MM.1S (cell line): Measurements from ENCODE around the gene LMNB1.

ENCODE experiments used
- DNase-seq: peaks from one replicate; pipeline ENCODE4 v3.0.0-alpha.2; 2015
- H2AFZ ChIP-seq: fragments of 300-600 bp; sonication (generic); 2 replicates; pipeline ENCODE4 v1.6.0; 2016; ENCODE audit warnings: antibody characterized with exemption, low read length
- H3F3A ChIP-seq: fragments of 300-600 bp; sonication (generic); 2 replicates; pipeline ENCODE4 v1.6.1; 2016; ENCODE audit warnings: mild to moderate bottlenecking, antibody characterized with exemption, low read length, moderate library complexity, mixed read lengths; ENCODE audit not compliant: insufficient read depth
- H3K27ac ChIP-seq: fragments of 300-600 bp; sonication (generic); 2 replicates; pipeline ENCODE4 v1.5.1; 2016; ENCODE audit warnings: mild to moderate bottlenecking, low read length
- H3K27me3 ChIP-seq: fragments of 300-600 bp; sonication (generic); replicated peaks from 2 replicates; pipeline ENCODE4 v1.6.0; 2016; ENCODE audit warnings: low read length; ENCODE audit not compliant: insufficient read depth
- H3K36me3 ChIP-seq: fragments of 300-600 bp; sonication (generic); replicated peaks from 2 replicates; pipeline ENCODE4 v1.6.1; 2016; ENCODE audit warnings: mild to moderate bottlenecking, low read length, mixed read lengths; ENCODE audit not compliant: insufficient read depth
- H3K4me1 ChIP-seq: fragments of 300-600 bp; sonication (generic); 2 replicates; pipeline ENCODE4 v1.6.1; 2016; ENCODE audit warnings: low read length, mixed read lengths
- H3K4me2 ChIP-seq: fragments of 300-600 bp; sonication (generic); 2 replicates; pipeline ENCODE4 v1.6.0; 2016; ENCODE audit warnings: low read depth, low read length
- H3K4me3 ChIP-seq: fragments of 300-600 bp; sonication (generic); 2 replicates; pipeline ENCODE4 v1.5.1; 2016; ENCODE audit warnings: low read length, mixed read lengths
- H3K79me2 ChIP-seq: fragments of 300-600 bp; sonication (generic); 2 replicates; pipeline ENCODE4 v1.6.1; 2016; ENCODE audit warnings: mixed run types, low read length, mixed read lengths
- H3K9ac ChIP-seq: fragments of 300-600 bp; sonication (generic); 2 replicates; pipeline ENCODE4 v1.6.1; 2016; ENCODE audit warnings: low read length, mixed read lengths
- H3K9me2 ChIP-seq: fragments of 300-600 bp; sonication (generic); replicated peaks from 2 replicates; pipeline ENCODE4 v1.6.1; 2016; ENCODE audit warnings: mild to moderate bottlenecking, low read length, mixed read lengths; ENCODE audit not compliant: insufficient read depth
- H3K9me3 ChIP-seq: fragments of 300-600 bp; sonication (generic); replicated peaks from 2 replicates; pipeline ENCODE4 v1.6.1; 2016; ENCODE audit warnings: mild to moderate bottlenecking, low read length, mixed read lengths; ENCODE audit not compliant: insufficient read depth
- H4K20me1 ChIP-seq: fragments of 300-600 bp; sonication (generic); 2 replicates; pipeline ENCODE4 v1.6.1; 2016; ENCODE audit warnings: mild to moderate bottlenecking, low read length, moderate library complexity, mixed read lengths; ENCODE audit not compliant: insufficient read depth
- EZH2 ChIP-seq: fragments of 300-600 bp; sonication (generic); optimal IDR thresholded peaks from 2 replicates; pipeline ENCODE3; 2017; ENCODE audit warnings: low read depth, mild to moderate bottlenecking, antibody characterized with exemption, low read length, mixed read lengths
- EZH2phosphoT487 ChIP-seq: fragments of 300-600 bp; sonication (generic); IDR thresholded peaks from 2 replicates; pipeline ENCODE4 v1.6.1; 2018; ENCODE audit warnings: antibody characterized with exemption, low read length
- TF ChIP-seq, protein P1 (sequence below): fragments of 300-600 bp; sonication (generic); IDR thresholded peaks from 2 replicates; pipeline ENCODE4 v1.5.1; 2016; ENCODE audit warnings: antibody characterized with exemption, low read length, mixed read lengths

The LMNB1 gene

DNA sequence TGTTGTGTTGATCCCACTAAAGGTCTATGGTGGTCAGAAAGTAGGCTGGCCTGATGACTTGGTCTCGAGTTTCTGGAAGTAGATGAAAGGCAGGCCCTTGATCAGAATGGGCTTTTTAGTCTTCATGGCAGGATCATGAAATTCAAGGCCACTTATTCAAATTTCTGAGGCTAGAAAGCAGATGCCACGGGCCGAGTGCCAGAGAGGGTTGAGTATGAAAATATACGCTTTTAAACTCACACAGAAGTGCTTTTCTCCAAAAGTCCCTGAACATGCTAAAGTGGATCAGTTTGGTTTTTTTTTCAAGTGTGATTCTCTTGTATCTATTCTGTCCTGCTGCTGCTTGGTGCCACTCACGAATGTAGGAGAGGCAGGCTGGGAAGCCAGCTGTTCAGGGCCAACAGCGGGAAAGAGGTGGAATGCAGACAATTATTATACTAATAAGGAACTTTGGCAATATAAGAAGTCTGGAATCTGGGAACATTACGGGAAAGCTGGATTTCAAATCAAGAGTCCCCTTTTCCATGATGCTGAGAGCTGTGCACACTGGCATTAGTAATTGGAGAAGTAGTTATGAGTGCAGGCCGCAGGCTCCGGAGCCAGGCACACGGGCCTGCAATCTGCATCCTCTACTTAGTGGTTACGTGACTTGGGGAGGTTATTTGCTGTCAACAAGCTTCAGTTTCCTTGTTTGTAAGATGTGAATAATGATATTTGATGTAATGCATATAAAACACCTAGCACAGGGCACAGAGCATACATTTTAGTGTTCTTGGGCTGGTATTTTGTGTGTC lies 95.8 kb downstream of the LMNB1 start:
- Histone ChIP-seq H3K4me3 (no peak overlapping the region), H3K9me3 (no peaks in the 10 kb centered on the region), H2AFZ (no peak overlapping the region), H4K20me1 (no peaks in the 10 kb centered on the region), H3K4me1 (no peaks in the 10 kb centered on the region), H3K4me2 (no peak overlapping the region), H3K9ac (no peak overlapping the region), H3K36me3 (no peaks in the 10 kb centered on the region), H3F3A (no peaks in the 10 kb centered on the region), H3K27ac (no peak overlapping the region), H3K79me2 (no peaks in the 10 kb centered on the region), H3K27me3 (no peaks in the 10 kb centered on the region), H3K9me2 (no peaks in the 10 kb centered on the region)
- TF ChIP-seq EZH2phosphoT487 (no peak), EZH2 (no peak)
- TF ChIP-seq, protein P1, sequence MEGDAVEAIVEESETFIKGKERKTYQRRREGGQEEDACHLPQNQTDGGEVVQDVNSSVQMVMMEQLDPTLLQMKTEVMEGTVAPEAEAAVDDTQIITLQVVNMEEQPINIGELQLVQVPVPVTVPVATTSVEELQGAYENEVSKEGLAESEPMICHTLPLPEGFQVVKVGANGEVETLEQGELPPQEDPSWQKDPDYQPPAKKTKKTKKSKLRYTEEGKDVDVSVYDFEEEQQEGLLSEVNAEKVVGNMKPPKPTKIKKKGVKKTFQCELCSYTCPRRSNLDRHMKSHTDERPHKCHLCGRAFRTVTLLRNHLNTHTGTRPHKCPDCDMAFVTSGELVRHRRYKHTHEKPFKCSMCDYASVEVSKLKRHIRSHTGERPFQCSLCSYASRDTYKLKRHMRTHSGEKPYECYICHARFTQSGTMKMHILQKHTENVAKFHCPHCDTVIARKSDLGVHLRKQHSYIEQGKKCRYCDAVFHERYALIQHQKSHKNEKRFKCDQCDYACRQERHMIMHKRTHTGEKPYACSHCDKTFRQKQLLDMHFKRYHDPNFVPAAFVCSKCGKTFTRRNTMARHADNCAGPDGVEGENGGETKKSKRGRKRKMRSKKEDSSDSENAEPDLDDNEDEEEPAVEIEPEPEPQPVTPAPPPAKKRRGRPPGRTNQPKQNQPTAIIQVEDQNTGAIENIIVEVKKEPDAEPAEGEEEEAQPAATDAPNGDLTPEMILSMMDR, result no peak
- DNase-seq, result no peak

DNA sequence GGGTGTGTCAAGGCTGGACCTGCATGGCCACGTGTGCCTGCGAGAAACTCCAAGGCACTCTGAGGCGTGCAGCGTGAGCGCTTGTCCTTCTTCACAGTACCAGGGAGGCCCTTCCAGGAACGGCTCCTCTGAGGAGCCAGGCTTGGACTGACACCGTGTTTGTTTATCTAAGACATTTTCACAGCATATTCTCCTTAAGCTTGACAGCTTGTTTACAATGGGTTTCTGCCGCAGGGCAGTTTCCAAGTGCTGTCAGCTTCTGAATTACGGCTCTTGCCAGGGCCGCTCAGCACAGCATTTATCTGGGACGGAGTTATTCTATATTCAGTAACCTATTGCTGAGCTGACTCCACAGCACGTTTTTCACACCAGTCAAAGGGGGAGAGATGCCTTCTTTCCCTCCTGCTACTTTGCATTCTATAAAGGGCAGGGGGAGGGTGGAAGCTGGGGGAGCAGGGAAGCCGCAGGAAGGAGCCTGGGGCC lies 98.4 kb downstream of the LMNB1 start:
- no peak overlapping the region for H3K27ac ChIP-seq
- H3K9me3 ChIP-seq, result no peaks in the 10 kb centered on the region
- no peak overlapping the region for H2AFZ ChIP-seq
- H3K9me2 ChIP-seq, result no peaks in the 10 kb centered on the region
- no peak overlapping the region for H3K4me3 ChIP-seq
- no peak overlapping the region for H3K4me2 ChIP-seq
- H4K20me1 ChIP-seq, result no peaks in the 10 kb centered on the region
- no peaks in the 10 kb centered on the region for H3K4me1 ChIP-seq
- H3F3A ChIP-seq, result no peaks in the 10 kb centered on the region
- TF ChIP-seq EZH2 (no peak), EZH2phosphoT487 (no peak)
- TF ChIP-seq, protein P1, result no peak
- H3K27me3 ChIP-seq, result no peaks in the 10 kb centered on the region
- H3K36me3 ChIP-seq, result no peaks in the 10 kb centered on the region
- no peaks in the 10 kb centered on the region for H3K79me2 ChIP-seq
- no peak overlapping the region for H3K9ac ChIP-seq
- no peak for DNase-seq

DNA sequence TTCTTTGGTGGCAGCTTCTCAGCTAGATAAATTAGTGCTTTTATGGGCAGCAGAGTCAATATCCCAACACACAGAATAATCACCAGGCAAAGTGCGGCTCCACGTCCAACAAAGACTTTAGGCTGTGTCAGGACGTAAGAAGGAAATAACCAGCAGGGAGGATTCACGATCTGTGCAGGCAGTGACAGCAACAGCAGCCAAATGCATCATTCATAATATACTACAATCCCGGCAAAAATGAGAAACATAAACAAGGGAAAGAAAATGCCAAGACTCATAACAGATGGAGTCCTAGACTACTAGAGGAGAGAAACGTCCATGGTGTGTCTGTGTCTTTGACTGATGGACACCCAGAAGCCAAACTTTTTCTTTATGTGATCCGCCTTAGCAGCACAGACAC lies 100.7 kb downstream of the LMNB1 start:
- H3K9me2 ChIP-seq, result no peaks in the 10 kb centered on the region
- H4K20me1 ChIP-seq, result no peaks in the 10 kb centered on the region
- no peaks in the 10 kb centered on the region for H3K9me3 ChIP-seq
- H3K4me3 ChIP-seq, result no peak overlapping the region
- H3K36me3 ChIP-seq, result no peaks in the 10 kb centered on the region
- H3K9ac ChIP-seq, result no peak overlapping the region
- DNase-seq, result no peak
- no peak overlapping the region for H3K4me2 ChIP-seq
- H3K79me2 ChIP-seq, result no peaks in the 10 kb centered on the region
- no peaks in the 10 kb centered on the region for H3F3A ChIP-seq
- H2AFZ ChIP-seq, result no peak overlapping the region
- no peak for TF ChIP-seq EZH2
- TF ChIP-seq, protein P1, result no peak
- no peak for TF ChIP-seq EZH2phosphoT487
- no peaks in the 10 kb centered on the region for H3K27me3 ChIP-seq
- H3K4me1 ChIP-seq, result no peaks in the 10 kb centered on the region
- no peak overlapping the region for H3K27ac ChIP-seq
